ENCODE measurements around the gene CPVL.

DNA sequence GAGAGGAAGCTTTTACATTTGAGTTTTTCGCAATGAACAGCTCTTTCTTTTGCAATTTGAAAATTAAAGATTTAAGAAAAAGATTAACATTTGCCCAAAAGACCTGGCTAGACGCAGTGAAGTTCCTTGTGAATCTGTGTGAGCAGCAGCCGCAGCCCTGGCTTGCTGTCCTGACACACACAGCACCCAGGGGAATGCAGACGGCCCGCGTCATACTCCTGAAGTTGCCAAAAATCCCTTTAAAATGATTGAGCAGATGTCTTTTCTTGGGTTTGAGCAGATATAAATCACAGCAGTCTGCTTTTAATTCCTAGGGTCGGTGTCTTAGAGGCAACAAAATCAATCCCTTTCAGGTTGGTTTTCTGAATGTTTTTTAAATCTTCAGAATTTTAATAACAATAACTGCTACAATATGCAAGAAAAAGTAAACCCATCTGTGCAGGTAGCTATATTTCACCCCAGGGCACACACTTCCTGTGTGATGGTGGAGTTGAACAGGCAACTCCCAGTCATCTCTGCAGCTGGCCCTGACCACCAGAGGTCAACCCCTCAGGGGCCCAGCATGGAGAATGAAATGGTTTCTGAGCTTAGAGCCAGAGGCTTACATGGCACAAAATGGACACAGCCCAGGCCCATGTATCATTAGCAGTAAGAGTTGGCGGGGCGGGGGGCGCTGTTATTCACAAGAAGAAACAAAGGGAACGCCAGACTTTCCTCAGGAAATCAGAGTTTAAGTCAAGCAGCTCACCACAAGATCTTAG, 156.0 kb downstream of the CPVL start:
- TF ChIP-seq, protein P1, sequence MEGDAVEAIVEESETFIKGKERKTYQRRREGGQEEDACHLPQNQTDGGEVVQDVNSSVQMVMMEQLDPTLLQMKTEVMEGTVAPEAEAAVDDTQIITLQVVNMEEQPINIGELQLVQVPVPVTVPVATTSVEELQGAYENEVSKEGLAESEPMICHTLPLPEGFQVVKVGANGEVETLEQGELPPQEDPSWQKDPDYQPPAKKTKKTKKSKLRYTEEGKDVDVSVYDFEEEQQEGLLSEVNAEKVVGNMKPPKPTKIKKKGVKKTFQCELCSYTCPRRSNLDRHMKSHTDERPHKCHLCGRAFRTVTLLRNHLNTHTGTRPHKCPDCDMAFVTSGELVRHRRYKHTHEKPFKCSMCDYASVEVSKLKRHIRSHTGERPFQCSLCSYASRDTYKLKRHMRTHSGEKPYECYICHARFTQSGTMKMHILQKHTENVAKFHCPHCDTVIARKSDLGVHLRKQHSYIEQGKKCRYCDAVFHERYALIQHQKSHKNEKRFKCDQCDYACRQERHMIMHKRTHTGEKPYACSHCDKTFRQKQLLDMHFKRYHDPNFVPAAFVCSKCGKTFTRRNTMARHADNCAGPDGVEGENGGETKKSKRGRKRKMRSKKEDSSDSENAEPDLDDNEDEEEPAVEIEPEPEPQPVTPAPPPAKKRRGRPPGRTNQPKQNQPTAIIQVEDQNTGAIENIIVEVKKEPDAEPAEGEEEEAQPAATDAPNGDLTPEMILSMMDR (tag by site-specific recombination; IDR thresholded peaks at IDR 0.05) = no peak
- TF ChIP-seq TRIM28 (IDR thresholded peaks at IDR 0.05; ENCODE audit: borderline replicate concordance, low read length) (no peak), ZSCAN30 (tag by site-specific recombination; IDR thresholded peaks at IDR 0.05) (no peak), ZBTB48 (tag by site-specific recombination; IDR thresholded peaks at IDR 0.05) (no peak)
- TF ChIP-seq, protein P2, sequence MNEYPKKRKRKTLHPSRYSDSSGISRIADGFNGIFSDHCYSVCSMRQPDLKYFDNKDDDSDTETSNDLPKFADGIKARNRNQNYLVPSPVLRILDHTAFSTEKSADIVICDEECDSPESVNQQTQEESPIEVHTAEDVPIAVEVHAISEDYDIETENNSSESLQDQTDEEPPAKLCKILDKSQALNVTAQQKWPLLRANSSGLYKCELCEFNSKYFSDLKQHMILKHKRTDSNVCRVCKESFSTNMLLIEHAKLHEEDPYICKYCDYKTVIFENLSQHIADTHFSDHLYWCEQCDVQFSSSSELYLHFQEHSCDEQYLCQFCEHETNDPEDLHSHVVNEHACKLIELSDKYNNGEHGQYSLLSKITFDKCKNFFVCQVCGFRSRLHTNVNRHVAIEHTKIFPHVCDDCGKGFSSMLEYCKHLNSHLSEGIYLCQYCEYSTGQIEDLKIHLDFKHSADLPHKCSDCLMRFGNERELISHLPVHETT (tag by site-specific recombination; IDR thresholded peaks at IDR 0.05) = no peak
- TF ChIP-seq, protein P3, sequence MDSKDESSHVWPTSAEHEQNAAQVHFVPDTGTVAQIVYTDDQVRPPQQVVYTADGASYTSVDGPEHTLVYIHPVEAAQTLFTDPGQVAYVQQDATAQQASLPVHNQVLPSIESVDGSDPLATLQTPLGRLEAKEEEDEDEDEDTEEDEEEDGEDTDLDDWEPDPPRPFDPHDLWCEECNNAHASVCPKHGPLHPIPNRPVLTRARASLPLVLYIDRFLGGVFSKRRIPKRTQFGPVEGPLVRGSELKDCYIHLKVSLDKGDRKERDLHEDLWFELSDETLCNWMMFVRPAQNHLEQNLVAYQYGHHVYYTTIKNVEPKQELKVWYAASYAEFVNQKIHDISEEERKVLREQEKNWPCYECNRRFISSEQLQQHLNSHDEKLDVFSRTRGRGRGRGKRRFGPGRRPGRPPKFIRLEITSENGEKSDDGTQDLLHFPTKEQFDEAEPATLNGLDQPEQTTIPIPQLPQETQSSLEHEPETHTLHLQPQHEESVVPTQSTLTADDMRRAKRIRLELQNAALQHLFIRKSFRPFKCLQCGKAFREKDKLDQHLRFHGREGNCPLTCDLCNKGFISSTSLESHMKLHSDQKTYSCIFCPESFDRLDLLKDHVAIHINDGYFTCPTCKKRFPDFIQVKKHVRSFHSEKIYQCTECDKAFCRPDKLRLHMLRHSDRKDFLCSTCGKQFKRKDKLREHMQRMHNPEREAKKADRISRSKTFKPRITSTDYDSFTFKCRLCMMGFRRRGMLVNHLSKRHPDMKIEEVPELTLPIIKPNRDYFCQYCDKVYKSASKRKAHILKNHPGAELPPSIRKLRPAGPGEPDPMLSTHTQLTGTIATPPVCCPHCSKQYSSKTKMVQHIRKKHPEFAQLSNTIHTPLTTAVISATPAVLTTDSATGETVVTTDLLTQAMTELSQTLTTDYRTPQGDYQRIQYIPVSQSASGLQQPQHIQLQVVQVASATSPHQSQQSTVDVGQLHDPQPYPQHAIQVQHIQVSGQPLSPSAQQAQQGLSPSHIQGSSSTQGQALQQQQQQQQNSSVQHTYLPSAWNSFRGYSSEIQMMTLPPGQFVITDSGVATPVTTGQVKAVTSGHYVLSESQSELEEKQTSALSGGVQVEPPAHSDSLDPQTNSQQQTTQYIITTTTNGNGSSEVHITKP (tag by site-specific recombination; IDR thresholded peaks at IDR 0.05) = no peak

All from HEK293 (cell line).